ENCODE measurements around the gene SYT7. TPM values are rescaled to one million over a fixed set of nuclear protein-coding genes. Genes with fewer than 3 reads are reported as not detected.

Gene SYT7
- total and polyA plus RNA-seq, 11 donors = 12.4 to 34.7 (median 17.4) TPM

DNA sequence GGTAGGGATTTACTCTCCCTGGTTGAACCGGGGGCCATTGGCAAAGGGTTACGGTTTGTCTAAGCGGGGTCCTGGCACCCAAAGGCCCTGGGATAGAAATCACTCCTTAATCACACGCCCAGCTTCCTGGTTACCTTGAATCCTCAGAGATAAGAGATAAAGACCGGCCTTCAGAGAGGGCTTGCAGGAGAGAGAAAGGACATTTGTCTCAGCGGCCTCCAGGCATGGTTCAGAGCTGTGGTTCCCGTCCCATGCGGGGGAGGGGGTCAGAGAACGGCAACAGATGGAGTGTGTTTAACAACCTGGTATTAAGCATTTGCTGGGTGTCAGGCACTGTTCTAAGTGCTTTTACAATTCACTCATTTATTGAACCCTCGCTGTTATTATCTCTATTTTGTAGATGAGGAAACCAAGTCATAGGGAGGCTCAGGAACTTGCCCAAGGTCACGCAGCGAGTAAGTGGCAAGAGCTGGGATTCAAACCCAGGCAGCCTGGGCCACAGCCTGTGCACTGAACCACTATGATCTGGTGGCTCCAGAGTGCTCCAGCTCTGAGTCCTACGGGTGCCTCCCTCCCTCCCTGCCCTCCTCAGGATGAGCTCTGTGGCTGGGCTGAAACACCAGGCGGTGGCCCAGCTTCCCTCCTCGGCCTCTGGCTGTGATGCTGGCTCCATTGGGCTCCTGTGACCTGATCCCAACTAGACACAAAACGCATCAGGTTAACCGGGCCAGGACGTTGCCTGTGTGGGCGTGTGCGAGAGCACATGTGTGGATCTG, 53.7 kb downstream of the SYT7 start:
- no peak for TF ChIP-seq POLR2A (IDR thresholded peaks at IDR 0.05)
- TF ChIP-seq, protein P1, sequence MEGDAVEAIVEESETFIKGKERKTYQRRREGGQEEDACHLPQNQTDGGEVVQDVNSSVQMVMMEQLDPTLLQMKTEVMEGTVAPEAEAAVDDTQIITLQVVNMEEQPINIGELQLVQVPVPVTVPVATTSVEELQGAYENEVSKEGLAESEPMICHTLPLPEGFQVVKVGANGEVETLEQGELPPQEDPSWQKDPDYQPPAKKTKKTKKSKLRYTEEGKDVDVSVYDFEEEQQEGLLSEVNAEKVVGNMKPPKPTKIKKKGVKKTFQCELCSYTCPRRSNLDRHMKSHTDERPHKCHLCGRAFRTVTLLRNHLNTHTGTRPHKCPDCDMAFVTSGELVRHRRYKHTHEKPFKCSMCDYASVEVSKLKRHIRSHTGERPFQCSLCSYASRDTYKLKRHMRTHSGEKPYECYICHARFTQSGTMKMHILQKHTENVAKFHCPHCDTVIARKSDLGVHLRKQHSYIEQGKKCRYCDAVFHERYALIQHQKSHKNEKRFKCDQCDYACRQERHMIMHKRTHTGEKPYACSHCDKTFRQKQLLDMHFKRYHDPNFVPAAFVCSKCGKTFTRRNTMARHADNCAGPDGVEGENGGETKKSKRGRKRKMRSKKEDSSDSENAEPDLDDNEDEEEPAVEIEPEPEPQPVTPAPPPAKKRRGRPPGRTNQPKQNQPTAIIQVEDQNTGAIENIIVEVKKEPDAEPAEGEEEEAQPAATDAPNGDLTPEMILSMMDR (IDR thresholded peaks at IDR 0.05) = no peak
- no peaks in the 10 kb centered on the region for H3K27me3 ChIP-seq
- WGBS, 4 donors = 85 to 88% (median 86%) methylated on average over 19 to 20 of the region's 20 CpGs

DNA sequence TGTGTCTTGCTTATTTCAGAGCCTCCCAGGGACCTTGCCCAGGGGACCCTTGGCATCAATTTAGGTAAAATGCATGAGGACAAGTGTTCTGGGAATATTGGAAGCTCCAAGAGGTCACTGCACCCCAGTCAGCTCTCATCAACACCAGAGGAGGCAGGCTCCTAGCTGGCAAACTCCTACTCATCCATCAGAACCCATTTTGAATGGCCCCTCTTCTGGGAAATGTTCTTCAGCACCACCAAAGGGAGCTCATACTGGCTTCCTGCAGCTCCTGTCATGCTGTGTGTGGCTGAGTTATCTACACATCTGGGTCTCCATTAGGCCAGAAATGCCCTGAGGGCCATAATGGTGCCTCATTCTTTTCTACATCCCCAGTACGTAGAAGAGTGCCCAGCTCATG, 54.6 kb downstream of the SYT7 start:
- H3K27me3 ChIP-seq = no peaks in the 10 kb centered on the region
- TF ChIP-seq, protein P1 (IDR thresholded peaks at IDR 0.05) = no peak
- no peak for TF ChIP-seq POLR2A (IDR thresholded peaks at IDR 0.05)
- no peak overlapping the region for H3K4me3 ChIP-seq
- H3K27ac ChIP-seq = no peak overlapping the region
- intact Hi-C loops (cut with DNase I) = loop anchor here in 1 of 10 donors (5.0 kb wide), 1 partner anchor 51 kb away; no protein-coding TSS in a partner anchor
- ATAC-seq (no peak), DNase-seq (no peak)
- 92 to 100% (median 98%) methylated on average over 1 of the region's 1 CpG for WGBS, 4 donors
- H3K4me1 ChIP-seq = peaks cover 0 to 34% (median 0%) of the 10 kb centered on the region in 12 donors
- H3K36me3 ChIP-seq = peaks cover 0 to 5% (median 0%) of the 10 kb centered on the region in 9 donors
- H3K9me3 ChIP-seq = no peaks in the 10 kb centered on the region

More for the DNA sequence above, 53.7 kb downstream of the SYT7 start:
- DNase-seq = no peak
- no peak overlapping the region for H3K4me3 ChIP-seq
- peaks cover 0 to 5% (median 0%) of the 10 kb centered on the region in 9 donors for H3K36me3 ChIP-seq
- H3K4me1 ChIP-seq = peaks cover 0 to 34% (median 0%) of the 10 kb centered on the region in 12 donors
- intact Hi-C loops (cut with DNase I) = loop anchor here in 1 of 10 donors (5.0 kb wide), 1 partner anchor 50 kb away; no protein-coding TSS in a partner anchor
- no peak for ATAC-seq
- no peak overlapping the region for H3K27ac ChIP-seq
- no peaks in the 10 kb centered on the region for H3K9me3 ChIP-seq

DNA sequence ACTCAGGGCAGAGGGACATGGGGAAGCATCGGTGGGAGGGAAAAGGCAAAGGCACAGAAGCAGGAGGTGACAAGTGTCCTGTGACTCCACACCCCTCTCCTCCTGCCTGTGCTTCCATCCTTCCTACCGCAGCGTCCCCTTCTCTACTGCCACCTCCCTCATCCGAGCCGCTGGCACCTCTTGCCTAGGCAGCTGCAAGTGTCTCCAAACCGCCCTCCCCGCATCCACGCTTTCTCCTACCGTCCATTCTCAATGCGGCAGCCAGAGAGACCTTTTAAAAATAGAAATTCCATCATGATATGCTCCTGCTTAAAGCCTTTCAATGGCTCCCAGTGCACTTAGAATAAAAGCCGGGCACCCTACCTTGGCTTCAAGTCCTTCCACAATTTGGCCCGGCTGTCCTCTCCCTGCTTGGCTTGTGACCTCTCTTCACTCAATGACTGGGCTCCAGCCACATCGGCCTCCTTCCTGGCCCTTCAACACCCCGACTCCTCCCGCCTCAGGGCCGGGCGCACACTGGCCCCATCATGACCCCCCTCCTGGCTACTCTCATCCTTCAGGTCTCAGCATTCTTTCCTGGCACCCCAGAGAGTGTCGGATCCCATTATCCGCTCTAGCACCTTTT, 55.8 kb downstream of the SYT7 start:
- Histone ChIP-seq H3K4me3 (no peak overlapping the region), H3K27ac (peak overlapping the region in 7 of 12 donors; percentile 17 to 69 (median 46)), H3K9me3 (no peaks in the 10 kb centered on the region), H3K27me3 (no peaks in the 10 kb centered on the region), H3K4me1 (peaks cover 0 to 28% (median 0%) of the 10 kb centered on the region in 12 donors), H3K36me3 (peaks cover 0 to 5% (median 0%) of the 10 kb centered on the region in 9 donors)
- 47 to 67% (median 64%) methylated on average over 19 of the region's 19 CpGs for WGBS, 4 donors
- TF ChIP-seq, protein P1 (IDR thresholded peaks at IDR 0.05) = no peak
- TF ChIP-seq POLR2A (IDR thresholded peaks at IDR 0.05) = no peak
- DNase-seq (peak in 1 of 5 donors; percentile 61), ATAC-seq (peak; percentile 30 to 46 (median 36))
- intact Hi-C loops (cut with DNase I) = loop anchor here in 2 of 10 donors (5.0 kb wide), 1 partner anchor 52 kb away; no protein-coding TSS in a partner anchor

DNA sequence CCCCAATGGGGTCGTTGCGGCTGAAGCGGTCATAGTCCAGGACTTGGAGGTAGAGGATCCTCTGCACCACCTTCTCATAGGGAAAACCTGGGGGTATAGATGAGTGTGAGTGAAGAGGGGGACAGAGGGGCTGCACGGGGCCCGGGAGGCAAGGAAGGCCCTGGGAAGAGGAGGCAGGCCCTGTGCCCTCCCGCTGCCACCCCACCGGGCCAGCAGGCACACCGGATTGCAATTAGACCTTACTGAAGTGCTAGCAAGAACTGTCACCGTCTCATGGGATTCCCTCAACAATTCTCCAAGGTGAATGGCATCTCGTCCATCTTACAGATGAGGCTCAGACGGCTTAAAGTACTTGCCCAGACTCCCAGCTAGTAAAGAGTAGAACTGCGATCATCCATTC, 56.4 kb downstream of the SYT7 start:
- H3K4me1 ChIP-seq = peaks cover 0 to 22% (median 0%) of the 10 kb centered on the region in 12 donors
- ATAC-seq = no peak
- no peaks in the 10 kb centered on the region for H3K27me3 ChIP-seq
- H3K4me3 ChIP-seq = no peak overlapping the region
- intact Hi-C loops (cut with DNase I) = loop anchor here in 1 of 10 donors (5.0 kb wide), 1 partner anchor 53 kb away; no protein-coding TSS in a partner anchor
- 89 to 93% (median 91%) methylated on average over 12 of the region's 12 CpGs for WGBS, 4 donors
- TF ChIP-seq, protein P1 (IDR thresholded peaks at IDR 0.05) = no peak
- no peak for TF ChIP-seq POLR2A (IDR thresholded peaks at IDR 0.05)
- peak overlapping the region in 1 of 12 donors; percentile 46 for H3K27ac ChIP-seq
- H3K36me3 ChIP-seq = peaks cover 0 to 5% (median 0%) of the 10 kb centered on the region in 9 donors
- no peak for DNase-seq
- H3K9me3 ChIP-seq = no peaks in the 10 kb centered on the region

Data from heart left ventricle (tissue), 16 donors.